IMR-90 (cell line): Measurements from ENCODE around the gene STAC2. TPM values are rescaled to one million over a fixed set of nuclear protein-coding genes. Genes with fewer than 3 reads are reported as not detected.

Experiments used
- ATAC-seq: fragments of 200-7000 bp; cut with Tn5 transposase; 2 replicates; pipeline ENCODE4 v1.9.1; 2020; ENCODE audit warnings: low read depth, mild to moderate bottlenecking, moderate library complexity
- BruUV-seq: library from RNA; stranded (reverse); fragments of 400-500 nt; replicated peaks from 2 replicates; lab custom pipeline; 2021; lab: Mats Ljungman, UMichigan
- CTCF ChIA-PET: fragments of 300-600 bp; formaldehyde crosslinking; extraction: SDS; loops from one replicate; lab custom pipeline; 2021; ENCODE audit warnings: antibody characterized with exemption; lab: Yijun Ruan, JAX
- POLR2A ChIA-PET: fragments of 300-600 bp; sonication (Branson Sonifier 250); formaldehyde crosslinking; loops from one replicate; lab custom pipeline; 2022; ENCODE audit warnings: antibody characterized with exemption; ENCODE audit not compliant: unreplicated experiment; lab: Charles Lee
- DNase-seq: peaks from one replicate; pipeline ENCODE4 v3.0.0; 2013
- H2AFZ ChIP-seq: replicated peaks from 2 replicates; pipeline ENCODE3; 2013; ENCODE audit warnings: low read length, mild to moderate bottlenecking; ENCODE audit not compliant: poor library complexity
- H2AK5ac ChIP-seq: 2 replicates; pipeline ENCODE4 v1.6.1; 2013; ENCODE audit warnings: low read depth, low read length, inconsistent platforms
- H2AK9ac ChIP-seq: replicated peaks from 2 replicates; pipeline ENCODE3; 2013; ENCODE audit warnings: mild to moderate bottlenecking, low read depth, low read length, moderate library complexity; ENCODE audit not compliant: poor library complexity
- H2BK120ac ChIP-seq: 2 replicates; pipeline ENCODE4 v1.6.1; 2013; ENCODE audit warnings: low read depth, low read length, inconsistent platforms
- H2BK15ac ChIP-seq: 3 replicates; pipeline ENCODE4 v1.6.1; 2013; ENCODE audit warnings: low read depth, low read length, inconsistent platforms
- H2BK20ac ChIP-seq: 2 replicates; pipeline ENCODE4 v1.6.1; 2013; ENCODE audit warnings: low read depth, mild to moderate bottlenecking, inconsistent platforms, low read length, moderate library complexity
- H2BK5ac ChIP-seq: 2 replicates; pipeline ENCODE4 v1.6.1; 2013; ENCODE audit warnings: mild to moderate bottlenecking, low read depth, low read length, inconsistent platforms; ENCODE audit not compliant: poor library complexity, severe bottlenecking
- H3K14ac ChIP-seq: replicated peaks from 2 replicates; pipeline ENCODE4 v1.6.1; 2013; ENCODE audit warnings: low read depth, low read length, inconsistent platforms
- H3K18ac ChIP-seq: 2 replicates; pipeline ENCODE4 v1.6.1; 2013; ENCODE audit warnings: low read depth, low read length, control low read depth
- H3K23ac ChIP-seq: 2 replicates; pipeline ENCODE4 v1.6.1; 2013; ENCODE audit warnings: low read depth, low read length, inconsistent platforms
- H3K27ac ChIP-seq: 2 replicates; pipeline ENCODE4 v1.5.1; 2013; ENCODE audit warnings: mild to moderate bottlenecking, control low read depth, low read length; ENCODE audit not compliant: insufficient read depth
- H3K27me3 ChIP-seq: 2 replicates; pipeline ENCODE4 v1.6.1; 2013; ENCODE audit warnings: low read length; ENCODE audit not compliant: control insufficient read depth, insufficient read depth
- H3K36me3 ChIP-seq: 2 replicates; pipeline ENCODE4 v1.6.1; 2013; ENCODE audit warnings: low read length, mixed read lengths; ENCODE audit not compliant: control insufficient read depth, insufficient read depth
- H3K4ac ChIP-seq: 2 replicates; pipeline ENCODE4 v1.6.1; 2013; ENCODE audit warnings: low read depth, low read length, inconsistent platforms
- H3K4me1 ChIP-seq: 2 replicates; pipeline ENCODE4 v1.6.1; 2013; ENCODE audit warnings: low read length, mixed read lengths; ENCODE audit not compliant: control insufficient read depth, insufficient read depth
- H3K4me2 ChIP-seq: 2 replicates; pipeline ENCODE4 v1.6.1; 2013; ENCODE audit warnings: low read depth, mild to moderate bottlenecking, control low read depth, low read length, moderate library complexity
- H3K4me3 ChIP-seq: 2 replicates; pipeline ENCODE4 v1.5.1; 2013; ENCODE audit warnings: low read depth, mild to moderate bottlenecking, control low read depth, low read length, moderate library complexity; ENCODE audit not compliant: insufficient read depth
- H3K56ac ChIP-seq: 2 replicates; pipeline ENCODE4 v1.6.1; 2013; ENCODE audit warnings: low read length, inconsistent platforms; ENCODE audit not compliant: insufficient read depth; ENCODE audit errors: extremely low read depth
- H3K79me1 ChIP-seq, 2 experiments: 2 replicates each; pipeline ENCODE4 v1.6.1; 2013; ENCODE audit warnings: low read length in 2 of 2, inconsistent platforms in 1 of 2, low read depth in 1 of 2
- H3K9ac ChIP-seq: 2 replicates; pipeline ENCODE4 v1.6.1; 2013; ENCODE audit warnings: low read depth, low read length, control low read depth
- H3K9me1 ChIP-seq: 2 replicates; pipeline ENCODE4 v1.6.1; 2013; ENCODE audit warnings: low read length, inconsistent platforms; ENCODE audit not compliant: insufficient read depth
- H3K9me3 ChIP-seq: 2 replicates; pipeline ENCODE4 v1.6.1; 2013; ENCODE audit warnings: low read length; ENCODE audit not compliant: control insufficient read depth, insufficient read depth
- H4K20me1 ChIP-seq: 2 replicates; pipeline ENCODE4 v1.6.1; 2013; ENCODE audit warnings: low read length, inconsistent platforms; ENCODE audit not compliant: insufficient read depth
- H4K5ac ChIP-seq: 2 replicates; pipeline ENCODE4 v1.6.1; 2013; ENCODE audit warnings: mild to moderate bottlenecking, low read depth, low read length, control low read depth
- H4K8ac ChIP-seq, 2 experiments: 2 replicates each; pipeline ENCODE4 v1.6.1; 2013; ENCODE audit warnings: low read depth in 2 of 2, low read length in 2 of 2, control low read depth in 1 of 2, inconsistent platforms in 1 of 2
- H4K91ac ChIP-seq: 2 replicates; pipeline ENCODE4 v1.6.1; 2013; ENCODE audit warnings: low read depth, low read length, inconsistent platforms; ENCODE audit not compliant: insufficient read depth
- CEBPB ChIP-seq: IDR thresholded peaks from 2 replicates; pipeline ENCODE4 v1.6.1; 2012; ENCODE audit warnings: low read depth, low read length, improper control_type of control experiment
- CTCF ChIP-seq: conservative IDR thresholded peaks from 2 replicates; pipeline ENCODE4 v1.5.1; 2012; ENCODE audit warnings: mild to moderate bottlenecking, low read depth, low read length, improper control_type of control experiment
- NFE2L2 ChIP-seq: fragments of 150-350 bp; IDR thresholded peaks from 2 replicates; pipeline ENCODE4 v1.6.1; 2016; ENCODE audit warnings: low read depth, mild to moderate bottlenecking, low read length
- RAD21 ChIP-seq: IDR thresholded peaks from 2 replicates; pipeline ENCODE4 v1.6.1; 2012; ENCODE audit warnings: low read length, improper control_type of control experiment
- SMC3 ChIP-seq: fragments of 150-350 bp; IDR thresholded peaks from 2 replicates; pipeline ENCODE4 v1.6.1; 2016; ENCODE audit warnings: low read depth, mild to moderate bottlenecking, antibody characterized with exemption, low read length, moderate library complexity
- WGBS, 2 experiments: methylation state at CpG; one replicate each; pipeline versions ENCODE4 v1.1.5 to v1.1.7; 2013; ENCODE audit warnings: missing lambda C conversion rate in 2 of 2; ENCODE audit not compliant: insufficient read length in 1 of 2; ENCODE audit errors: extremely low coverage in 2 of 2; 5-methylcytosine and 5-hydroxymethylcytosine counted together
- dilution Hi-C: fragments of 300-500 bp; cut with HindIII; formaldehyde crosslinking; loops from one replicate; pipeline ENCODE4 v1.14.3; 2018; ENCODE audit warnings: low sequenced_read_pairs; ENCODE audit not compliant: unreplicated experiment
- in situ Hi-C: fragments of 300-500 bp; cut with MboI; formaldehyde crosslinking; loops from 3 replicates; pipeline ENCODE4 v1.14.3; 2019; ENCODE audit warnings: low sequenced_read_pairs, inconsistent platforms, mixed read lengths
- intact Hi-C: fragments of 100-400 bp; cut with micrococcal nuclease; formaldehyde crosslinking; loops from 2 replicates; pipeline ENCODE4 v1.10.0; 2022
- polyA plus RNA-seq, 3 experiments: library from polyadenylated mRNA; depleted of rRNA; stranded (reverse); fragments of >200 nt; gene quantifications; 2 replicates each; pipeline ENCODE4 v1.2.3, GENCODE V29; 2012; ENCODE audit warnings: low replicate concordance in 1 of 3
- total RNA-seq: library from RNA; depleted of rRNA; stranded (reverse); fragments of >200 nt; gene quantifications from 2 replicates; pipeline ENCODE4 v1.2.3, GENCODE V29; 2012

Gene STAC2
- total and polyA plus RNA-seq, 2 of the 4 experiments (the other 2 are of a cell fraction), result 0.02 TPM; not detected in 1

DNA sequence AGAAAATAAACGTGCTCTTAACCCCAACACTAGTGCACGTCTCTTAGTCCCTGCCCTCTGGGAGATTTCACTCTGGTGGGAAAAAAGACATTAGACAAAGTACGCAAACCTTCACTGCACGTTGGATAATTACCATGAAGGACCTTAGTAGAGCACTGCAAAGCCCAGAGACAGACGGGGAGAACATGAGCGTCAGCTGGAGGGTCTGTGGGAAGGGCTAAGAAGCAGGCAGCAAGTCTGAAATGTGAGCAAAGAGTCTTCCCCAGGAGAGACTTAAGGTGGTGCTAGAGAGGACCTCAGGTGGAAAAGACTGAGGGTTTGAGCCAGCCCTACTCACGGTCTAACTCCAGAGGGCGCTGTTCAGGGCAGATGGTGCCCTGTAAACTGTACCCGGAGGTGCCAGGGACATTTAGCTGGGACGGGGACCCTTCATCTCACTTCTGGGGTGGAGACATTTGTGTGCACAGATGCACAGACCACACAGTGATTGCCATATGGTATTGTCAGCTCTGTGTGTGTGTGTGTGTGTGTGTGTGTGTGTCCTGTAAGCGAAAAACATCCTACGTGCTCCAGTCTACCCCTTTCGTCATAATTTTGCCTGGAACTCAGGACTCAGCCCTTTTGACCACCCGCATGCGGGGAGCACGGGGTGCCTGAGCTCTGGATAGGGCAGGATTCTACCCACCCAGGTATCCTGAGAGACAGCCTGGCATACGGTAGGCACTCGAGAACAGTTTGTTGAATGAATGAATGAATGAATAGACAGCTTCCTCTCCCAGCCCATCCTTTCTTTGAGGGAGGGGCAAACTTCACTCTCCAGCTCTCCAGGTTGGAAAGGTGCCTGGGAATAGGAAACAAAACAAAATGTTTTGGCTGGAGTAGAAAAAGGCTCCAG, 10.1 kb upstream of the STAC2 start:
- POLR2A ChIA-PET, result interaction anchor here (0.6 kb wide), 1 partner anchor 86 kb away, joined by 11 read pairs; no protein-coding TSS in a partner anchor
- dilution Hi-C loops (no loop called here), intact Hi-C loops (loop anchor here (10.0 kb wide), 1 partner anchor 171 kb away; no protein-coding TSS in a partner anchor), in situ Hi-C loops (no loop called here)
- BruUV-seq, result no TSS peak
- H3K9me3 ChIP-seq, result no peaks in the 10 kb centered on the region
- H3K36me3 ChIP-seq, result no peaks in the 10 kb centered on the region
- no peak overlapping the region for H4K8ac ChIP-seq
- H4K91ac ChIP-seq, result no peak overlapping the region
- H3K27ac ChIP-seq, result no peak overlapping the region
- H4K5ac ChIP-seq, result no peak overlapping the region
- TF ChIP-seq RAD21 (peak; percentile 26), CEBPB (no peak), NFE2L2 (no peak), CTCF (peak; percentile 88), SMC3 (peak; percentile 46)
- H3K4me2 ChIP-seq, result no peak overlapping the region
- ATAC-seq, result peak; percentile 21; the same call in 1 of the 2 replicates
- H2AK5ac ChIP-seq, result no peak overlapping the region
- H3K79me1 ChIP-seq, result no peaks in the 10 kb centered on the region
- H3K14ac ChIP-seq, result no peak overlapping the region
- H3K4ac ChIP-seq, result no peak overlapping the region
- CTCF ChIA-PET, result interaction anchor here (0.6 to 1.5 kb wide), 11 partner anchors 9 to 362 kb away, joined by 3 to 7 read pairs (median 3); no protein-coding TSS in a partner anchor
- H3K4me1 ChIP-seq, result peaks cover 3% of the 10 kb centered on the region; the same call in 1 of the 2 replicates
- H3K27me3 ChIP-seq, result peaks cover 7% of the 10 kb centered on the region
- WGBS, 2 experiments, result 0% methylated on average over 2 of the region's 18 CpGs; no CpG with 5 or more reads in 1 of the 2 experiments
- no peak overlapping the region for H2AK9ac ChIP-seq
- H2AFZ ChIP-seq, result no peak overlapping the region
- no peak overlapping the region for H2BK20ac ChIP-seq
- DNase-seq, result peak; percentile 57
- H3K4me3 ChIP-seq, result no peak overlapping the region
- no peaks in the 10 kb centered on the region for H4K20me1 ChIP-seq
- no peak overlapping the region for H2BK15ac ChIP-seq
- no peak overlapping the region for H2BK5ac ChIP-seq
- no peak overlapping the region for H3K23ac ChIP-seq
- no peak overlapping the region for H3K9ac ChIP-seq
- H3K9me1 ChIP-seq, result no peaks in the 10 kb centered on the region
- no peak overlapping the region for H3K56ac ChIP-seq
- H2BK120ac ChIP-seq, result no peak overlapping the region
- H3K18ac ChIP-seq, result no peak overlapping the region
